ENCODE measurements around the gene ZNF691.
"Not testable (repeated sequence)": the region's sequence is repeated elsewhere in the genome, so short reads cannot be mapped to it uniquely, and the experiment has no call there.

Gene ZNF691

GRCh38 chr1:42861014-42861399, 14.6 kb downstream of the ZNF691 start:
- DNase-seq: no peak

- no peak for DNase-seq
Observed at GRCh38 chr1:42866549-42866948, 20.1 kb downstream of the ZNF691 start.

GRCh38 chr1:42868466-42868865, 22.1 kb downstream of the ZNF691 start:
- DNase-seq: not testable (repeated sequence)

DNA sequence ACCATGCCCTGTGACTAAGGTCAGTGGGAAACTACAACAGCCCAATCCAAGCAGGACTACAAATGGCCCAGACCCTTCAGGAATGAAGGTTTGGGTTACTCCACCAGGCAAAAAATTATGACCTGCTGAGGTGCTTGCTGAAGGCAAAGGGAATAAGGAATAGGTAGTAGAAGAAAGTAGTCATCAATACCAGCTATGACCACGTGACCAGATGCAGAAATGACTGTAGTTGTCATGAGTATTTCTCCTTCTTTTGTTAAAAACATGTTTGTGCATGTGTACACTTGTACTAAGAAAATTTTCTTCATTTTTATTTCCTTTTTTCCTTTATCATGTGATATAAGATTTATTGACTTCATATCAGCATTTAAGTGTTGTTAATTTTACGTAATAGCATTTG, 22.8 kb downstream of the ZNF691 start:
- not testable (repeated sequence) for DNase-seq

- not testable (repeated sequence) for DNase-seq
Observed at GRCh38 chr1:42869751-42870150, 23.3 kb downstream of the ZNF691 start.

DNA sequence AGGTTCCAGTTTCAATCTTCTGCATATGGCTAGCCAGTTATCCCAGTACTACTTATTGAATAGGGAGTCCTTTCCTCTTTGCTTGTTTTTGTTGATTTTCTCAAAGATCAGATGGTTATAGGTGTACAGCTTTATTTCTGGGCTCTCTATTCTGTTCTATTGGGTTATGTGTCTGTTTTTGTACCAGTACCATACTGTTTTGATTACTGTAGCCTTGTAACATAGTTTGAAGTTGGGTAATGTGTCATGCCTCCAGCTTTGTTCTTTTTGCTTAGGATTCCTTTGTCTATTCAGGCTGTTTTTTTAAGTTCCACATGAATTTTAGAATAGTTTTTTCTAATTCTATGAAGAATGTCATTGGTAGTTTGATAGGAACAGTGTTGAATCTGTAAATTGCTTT, 26.7 kb downstream of the ZNF691 start:
- DNase-seq: not testable (repeated sequence)

DNA sequence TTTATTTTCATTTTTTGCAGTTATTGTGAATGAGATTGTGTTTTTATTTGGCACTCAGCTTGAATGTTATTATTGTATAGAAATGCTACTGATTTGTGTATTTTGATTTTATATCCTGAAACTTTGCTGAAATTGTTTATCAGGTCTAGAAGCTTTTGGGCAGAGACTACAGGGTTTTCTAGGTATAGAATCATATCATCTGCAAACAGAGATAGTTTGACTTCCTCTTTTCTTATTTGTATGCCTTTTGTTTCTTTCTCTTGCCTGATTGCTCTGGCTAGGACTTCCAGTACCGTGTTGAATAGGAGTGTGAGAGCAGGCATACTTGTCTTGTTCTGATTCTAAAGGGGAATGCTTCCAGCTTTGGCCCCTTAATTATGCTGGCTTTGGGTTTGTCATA, 27.3 kb downstream of the ZNF691 start:
- no peak for DNase-seq

DNA sequence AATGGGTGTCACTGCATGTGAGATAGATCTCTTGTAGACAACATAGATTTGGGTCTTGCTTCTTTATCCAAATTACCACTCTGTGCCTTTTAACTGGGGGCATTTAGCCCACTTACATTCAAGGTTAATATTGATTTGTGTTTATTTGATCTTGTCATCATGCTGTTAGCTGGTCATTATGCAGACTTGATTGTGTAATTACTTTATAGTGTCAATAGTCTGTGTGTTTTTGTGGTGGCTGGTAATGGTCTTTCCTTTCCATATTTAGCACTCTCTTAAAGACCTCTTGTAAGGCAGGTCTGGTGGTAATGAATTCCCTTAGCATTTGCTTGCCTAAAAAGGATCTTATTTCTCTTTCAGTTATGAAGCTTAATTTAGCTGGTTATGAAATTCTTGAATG, 29.6 kb downstream of the ZNF691 start:
- no peak for DNase-seq

DNA sequence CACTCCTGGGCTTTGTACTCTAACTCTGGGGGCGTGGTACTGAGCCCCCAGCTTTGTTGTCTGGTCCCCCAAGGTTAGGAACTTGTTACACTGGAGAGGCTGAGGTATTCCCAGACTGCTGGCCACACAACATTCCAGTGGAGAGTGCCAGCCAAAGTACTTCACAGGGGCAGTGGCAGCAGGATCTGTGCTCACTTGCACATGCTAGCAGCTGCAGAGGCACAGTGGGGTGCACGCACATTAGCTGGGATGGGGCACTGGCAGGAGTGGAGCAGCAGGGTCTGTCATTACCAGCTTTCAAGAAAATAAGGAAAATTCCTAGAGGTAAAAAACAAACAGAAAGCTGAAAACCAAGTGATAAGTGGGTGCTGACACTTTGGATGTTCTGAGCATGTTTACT, 31.0 kb downstream of the ZNF691 start:
- DNase-seq: no peak

GRCh38 chr1:42880384-42880783, 34.0 kb downstream of the ZNF691 start:
- no peak for DNase-seq

DNA sequence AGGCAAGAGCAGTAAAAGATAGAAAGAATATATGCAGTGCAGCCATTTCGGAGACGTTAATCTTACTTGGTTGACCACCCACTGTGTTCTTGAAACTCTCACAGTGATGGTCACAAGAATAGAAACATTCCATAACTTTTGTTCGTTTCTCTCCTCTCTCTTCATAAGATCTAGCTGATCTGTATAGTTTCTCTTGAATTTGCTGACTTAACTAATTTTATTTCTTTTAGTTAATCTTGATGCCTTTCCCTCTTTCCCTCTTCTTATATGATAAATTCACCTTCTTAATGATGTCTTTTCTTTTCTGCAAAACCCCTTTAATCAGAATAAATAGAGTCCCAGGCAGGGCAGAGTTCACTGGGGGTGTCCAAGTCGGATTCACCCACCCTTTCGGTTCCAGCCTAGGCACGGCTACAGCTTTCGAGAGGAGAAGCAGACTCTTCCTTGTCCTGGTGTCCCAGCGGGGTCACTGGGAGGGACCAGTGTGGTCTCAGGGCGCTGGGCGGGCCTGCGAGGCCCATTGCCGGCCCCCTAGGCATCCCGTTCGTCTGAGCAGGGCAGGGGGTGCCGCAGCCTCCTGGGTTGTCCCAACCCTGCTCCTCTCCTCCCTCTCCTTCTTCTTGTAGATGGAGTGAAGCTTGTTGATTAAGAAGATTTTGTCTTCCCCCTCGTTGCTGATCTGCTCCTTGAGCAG, 39.8 kb downstream of the ZNF691 start:
- no peak for DNase-seq

DNA sequence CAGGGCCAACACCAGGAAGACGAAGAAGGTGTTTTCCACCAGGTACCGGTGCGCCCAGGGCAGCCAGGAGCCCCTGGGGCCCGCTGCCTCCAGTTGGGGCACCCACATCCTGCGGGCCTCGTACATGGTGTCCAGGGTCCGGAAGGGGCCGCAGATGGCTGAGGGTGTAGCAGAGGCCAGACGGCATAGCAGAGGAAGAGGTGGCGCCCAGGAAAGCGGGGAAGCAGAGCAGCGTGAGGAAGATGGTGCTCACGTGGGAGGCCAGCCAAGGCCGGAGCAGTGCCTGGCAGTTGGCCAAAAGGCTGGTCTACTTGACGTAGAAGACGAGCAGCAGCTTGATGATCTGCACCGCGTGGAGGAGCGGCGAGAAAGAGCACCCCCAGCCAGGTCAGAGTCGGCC, 40.4 kb downstream of the ZNF691 start:
- no peak for DNase-seq

GRCh38 chr1:42887366-42887765, 41.0 kb downstream of the ZNF691 start:
- DNase-seq: no peak

DNA sequence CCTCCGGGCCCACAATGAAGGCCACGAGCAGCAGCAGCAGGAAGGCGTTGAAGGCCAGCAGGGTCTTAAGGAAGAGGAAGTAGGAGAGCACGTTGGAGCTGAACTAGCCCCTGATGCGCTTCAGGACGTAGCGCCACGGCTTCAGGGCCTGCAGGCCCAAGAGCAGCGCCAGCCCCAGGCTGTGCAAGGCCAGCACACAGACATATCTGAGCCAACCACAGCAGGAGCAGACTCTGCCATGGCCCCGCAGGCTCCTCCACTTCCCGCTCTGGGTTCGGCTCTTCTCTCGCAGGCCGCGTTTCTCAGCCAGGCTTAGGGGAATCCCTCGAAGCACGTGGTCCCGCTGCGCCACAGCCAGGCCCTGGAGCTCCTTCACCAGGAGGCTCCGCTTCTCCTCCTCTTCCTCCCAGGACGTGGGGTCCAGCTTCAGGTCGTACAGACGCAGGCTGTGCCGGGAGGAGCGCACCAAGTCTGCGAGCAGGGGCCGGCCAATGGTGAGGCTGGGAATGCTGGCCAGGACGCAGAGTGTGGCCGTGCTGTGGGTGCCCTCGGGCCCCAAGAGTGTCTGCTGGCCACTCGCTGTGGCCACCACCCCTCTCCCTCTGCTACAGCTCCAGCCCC, 41.7 kb downstream of the ZNF691 start:
- DNase-seq: no peak

DNA sequence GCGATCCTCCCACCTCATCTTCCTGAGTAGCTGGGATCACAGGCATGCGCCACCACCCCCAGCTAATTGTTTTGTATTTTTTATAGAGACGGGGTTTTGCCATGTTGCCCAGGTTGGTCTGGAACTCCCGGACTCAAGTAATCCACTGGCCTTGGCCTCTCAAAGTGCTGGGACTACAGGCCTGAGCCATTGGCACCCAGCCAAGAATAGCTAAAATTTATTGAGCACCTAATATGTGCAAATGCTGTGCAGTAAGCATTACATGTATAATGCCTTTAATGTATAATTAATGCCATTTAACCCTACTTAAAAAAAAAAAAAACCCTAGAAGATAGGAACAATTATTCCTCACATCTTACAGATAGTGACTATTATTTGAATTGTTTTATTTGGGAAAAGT, 42.9 kb downstream of the ZNF691 start:
- DNase-seq: no peak

DNA sequence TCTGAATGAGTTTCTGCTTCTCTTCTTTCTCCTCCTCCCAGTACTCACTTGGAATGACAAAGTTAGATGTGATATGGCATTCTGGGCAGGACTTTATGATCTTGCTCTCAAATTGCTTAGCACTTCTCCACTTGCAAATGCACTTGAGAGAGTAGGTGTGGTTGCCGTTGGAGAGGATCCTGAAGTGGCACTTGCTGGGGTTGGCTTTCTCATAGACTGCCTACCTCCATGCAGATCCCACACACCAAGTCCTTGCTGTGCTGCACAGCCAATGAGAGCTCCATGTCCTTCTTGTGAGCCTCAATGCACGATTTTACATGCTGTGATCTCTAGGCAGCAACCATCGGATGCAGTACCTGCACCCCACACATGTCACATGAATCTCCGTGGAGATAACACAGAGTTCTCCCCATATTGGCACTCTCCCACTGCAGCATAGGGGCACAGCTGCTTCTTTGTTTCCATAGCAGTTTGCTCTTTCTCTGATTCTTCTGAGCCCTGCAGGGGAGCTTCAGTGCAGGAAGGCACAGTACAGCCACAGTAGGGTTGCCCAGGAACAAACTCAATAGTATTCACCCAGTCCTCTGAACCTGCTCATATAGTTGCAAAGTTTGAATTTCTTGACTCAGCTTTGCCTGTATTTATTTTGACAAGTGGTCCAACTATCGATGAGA, 45.2 kb downstream of the ZNF691 start:
- no peak for DNase-seq

- DNase-seq: not testable (repeated sequence)
Observed at GRCh38 chr1:42899960-42900359, 53.5 kb downstream of the ZNF691 start.

Measured in activated CD4-positive, alpha-beta T cell treated with anti-CD3 and anti-CD28 coated beads for 1 hour (primary cell).